GM19351 (cell line): ENCODE measurements around the gene PMIS2.

Experiments used
- ATAC-seq: cut with Tn5 transposase; IDR thresholded peaks from one replicate; pipeline ENCODE4 v1.9.1; 2021; ENCODE audit warnings: mild to moderate bottlenecking, moderate library complexity; ENCODE audit not compliant: unreplicated experiment

PMIS2 gene

DNA sequence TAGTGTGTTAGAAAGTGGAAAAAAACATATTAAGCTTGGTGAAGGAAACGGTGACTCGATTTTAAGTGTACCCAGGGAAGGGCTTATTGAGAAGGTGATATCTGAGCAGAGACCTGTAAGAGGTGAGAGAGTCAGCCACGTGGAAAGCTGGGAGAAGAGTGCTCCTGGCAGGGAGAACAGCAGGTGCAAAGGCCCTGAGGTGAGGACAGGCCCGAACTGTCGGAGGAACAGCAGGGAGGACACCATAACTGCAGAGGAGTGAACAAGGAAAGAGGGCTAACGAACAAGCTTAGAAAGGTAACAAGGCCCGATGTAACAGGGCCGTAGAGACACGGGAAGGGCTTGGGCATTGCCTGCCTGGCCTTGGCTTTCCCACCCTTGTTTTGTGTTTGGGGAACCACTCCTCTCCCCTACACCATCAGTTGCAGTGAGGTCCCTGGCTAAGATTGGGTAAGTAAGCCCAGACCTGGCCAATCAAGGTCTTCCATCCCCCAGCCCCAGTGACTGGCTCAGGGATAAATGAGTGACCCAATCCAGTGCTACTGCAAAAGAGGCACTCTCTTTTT lies 29.9 kb upstream of the PMIS2 start:
- no peak for ATAC-seq

DNA sequence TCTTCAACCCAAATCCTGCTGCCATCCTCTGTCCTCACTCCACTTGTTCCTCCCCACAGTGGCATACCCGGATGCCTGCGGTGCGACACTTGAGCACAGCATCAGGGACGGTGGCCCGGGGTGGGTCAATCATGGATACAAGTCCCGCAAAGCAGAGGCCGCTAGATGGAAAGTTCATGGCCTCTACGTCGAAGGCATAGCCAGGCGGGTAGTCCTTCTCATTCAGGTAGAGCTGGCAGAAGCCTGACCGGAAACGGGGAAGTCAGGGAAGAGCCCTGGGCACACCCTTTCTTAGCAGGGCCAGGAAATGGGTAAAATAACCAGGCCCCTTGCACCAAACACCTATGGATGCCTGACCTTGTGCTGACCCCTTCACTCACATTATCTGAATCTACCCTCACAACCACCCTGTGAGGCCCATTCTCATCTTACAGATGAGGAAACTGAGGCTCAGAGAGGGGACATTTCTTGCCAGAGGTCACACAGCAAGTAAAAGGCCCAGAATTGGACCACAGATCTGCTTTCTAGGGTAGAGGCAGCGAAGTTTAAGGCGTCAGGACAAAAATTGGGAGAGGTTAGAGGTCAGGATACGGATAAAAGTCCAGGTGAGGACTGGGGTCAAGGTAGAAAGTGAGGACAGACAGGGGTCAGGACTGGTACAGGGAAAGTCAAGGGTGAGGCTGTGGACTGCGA lies 29.0 kb upstream of the PMIS2 start:
- ATAC-seq: no peak

GRCh38 chr19:35557539-35558399 lies 28.2 kb upstream of the PMIS2 start:
- no peak for ATAC-seq

DNA sequence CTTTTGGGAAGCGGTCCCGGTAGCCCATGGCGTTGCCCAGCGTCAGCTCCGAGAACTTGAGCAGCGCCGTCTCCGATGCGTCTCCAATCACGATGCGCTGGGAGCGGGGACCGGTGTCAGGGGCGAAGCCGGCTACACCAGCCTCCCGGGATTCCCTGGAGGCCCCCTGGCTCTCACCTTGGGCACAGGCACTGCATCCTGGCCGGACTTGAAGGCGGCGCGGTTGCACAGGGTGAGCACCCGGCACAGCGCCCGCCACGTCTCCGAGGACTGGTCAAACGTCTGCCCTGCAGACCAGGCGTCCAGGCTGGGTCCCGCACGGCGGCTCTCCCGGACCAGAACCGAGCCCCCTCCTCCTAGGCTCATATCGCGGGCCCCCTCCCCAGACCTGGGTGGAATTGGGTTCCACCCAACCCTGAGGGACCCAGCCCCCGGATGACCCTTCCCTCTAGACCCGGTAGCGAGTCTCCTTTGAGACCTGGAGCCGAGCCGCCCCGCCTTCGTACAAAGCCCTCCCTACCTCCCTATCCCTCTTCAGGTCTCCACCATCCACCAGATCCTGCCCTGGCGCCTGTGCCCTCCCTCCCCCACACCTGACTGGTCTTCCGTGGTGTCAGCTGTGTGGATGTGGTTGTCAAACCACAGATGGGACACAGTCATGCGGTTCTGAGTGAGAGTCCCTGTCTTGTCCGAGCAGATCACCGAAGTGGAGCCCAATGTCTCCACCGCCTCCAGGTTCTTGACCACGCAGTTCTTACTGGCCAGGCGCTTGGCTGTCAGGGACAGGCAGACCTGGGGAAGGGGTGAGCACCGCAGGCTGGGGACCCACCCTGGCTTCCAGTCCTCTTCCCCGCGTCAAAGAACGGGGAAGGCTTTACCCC lies 27.3 kb upstream of the PMIS2 start:
- peak; percentile 23 for ATAC-seq

DNA sequence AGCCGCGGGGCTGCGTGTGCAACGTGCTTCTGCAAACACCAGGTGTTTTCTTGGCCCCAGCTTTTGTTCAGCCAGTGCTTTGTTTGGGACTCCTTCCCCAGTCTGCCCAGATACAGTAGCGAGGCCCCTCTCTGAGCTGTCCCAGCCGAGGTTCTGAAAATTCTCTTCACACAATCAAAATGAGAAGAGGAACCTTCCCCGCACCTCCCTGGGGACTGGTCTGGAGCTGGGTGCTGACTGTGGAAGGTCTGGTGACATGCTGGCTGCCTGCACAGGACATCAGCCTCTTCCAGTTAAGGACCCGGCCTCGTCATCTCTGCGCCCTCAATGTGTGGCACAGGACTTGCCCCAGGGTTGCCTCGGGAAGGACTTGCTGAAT lies 26.7 kb upstream of the PMIS2 start:
- ATAC-seq: peak; percentile 66

- no peak for ATAC-seq
Observed at GRCh38 chr19:35559781-35560180, 26.2 kb upstream of the PMIS2 start.

- no peak for ATAC-seq
Observed at GRCh38 chr19:35560271-35560670, 25.7 kb upstream of the PMIS2 start.

GRCh38 chr19:35560677-35561076 lies 25.3 kb upstream of the PMIS2 start:
- ATAC-seq: no peak

GRCh38 chr19:35561436-35561835 lies 24.5 kb upstream of the PMIS2 start:
- ATAC-seq: no peak

DNA sequence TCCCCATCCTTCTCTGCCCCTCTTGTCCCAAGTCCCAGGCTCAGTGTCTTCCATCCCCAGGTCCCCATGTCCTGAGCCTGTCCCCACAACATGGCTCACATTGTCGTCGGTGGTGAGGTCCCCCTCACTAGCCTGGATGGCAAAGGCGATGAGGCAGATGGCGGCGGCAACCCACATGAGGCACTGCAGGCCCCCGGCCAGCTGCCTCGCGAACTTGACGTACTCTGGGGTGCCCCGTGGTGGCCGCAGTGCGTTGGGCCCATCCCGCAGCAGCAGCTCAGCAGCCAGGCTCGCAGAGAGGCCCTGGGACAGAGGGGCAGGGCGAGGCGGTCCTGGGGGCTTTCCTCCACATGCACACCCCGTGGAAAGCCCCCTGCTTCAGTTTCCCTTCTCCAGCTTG lies 23.6 kb upstream of the PMIS2 start:
- no peak for ATAC-seq

DNA sequence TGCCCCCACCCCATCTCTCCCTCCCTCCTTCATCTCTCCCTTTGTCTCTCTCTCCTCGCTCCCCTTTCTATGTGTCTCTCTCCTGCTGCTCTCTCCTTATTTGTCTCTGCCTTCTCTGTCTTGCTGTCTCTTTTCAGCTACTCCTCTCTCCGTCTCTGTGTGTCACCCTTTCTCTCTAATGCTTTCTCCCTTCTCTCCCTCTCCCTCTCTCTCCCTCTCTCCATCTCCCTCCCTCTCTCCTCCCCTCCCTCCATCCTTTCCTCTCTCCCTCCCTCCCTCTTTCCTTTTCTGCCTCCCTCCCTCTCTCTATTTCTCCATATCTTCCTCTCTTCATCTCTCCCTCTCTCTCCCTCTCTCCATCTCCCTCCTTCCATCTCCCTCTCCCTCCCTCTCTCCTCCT lies 23.2 kb upstream of the PMIS2 start:
- ATAC-seq: no peak

DNA sequence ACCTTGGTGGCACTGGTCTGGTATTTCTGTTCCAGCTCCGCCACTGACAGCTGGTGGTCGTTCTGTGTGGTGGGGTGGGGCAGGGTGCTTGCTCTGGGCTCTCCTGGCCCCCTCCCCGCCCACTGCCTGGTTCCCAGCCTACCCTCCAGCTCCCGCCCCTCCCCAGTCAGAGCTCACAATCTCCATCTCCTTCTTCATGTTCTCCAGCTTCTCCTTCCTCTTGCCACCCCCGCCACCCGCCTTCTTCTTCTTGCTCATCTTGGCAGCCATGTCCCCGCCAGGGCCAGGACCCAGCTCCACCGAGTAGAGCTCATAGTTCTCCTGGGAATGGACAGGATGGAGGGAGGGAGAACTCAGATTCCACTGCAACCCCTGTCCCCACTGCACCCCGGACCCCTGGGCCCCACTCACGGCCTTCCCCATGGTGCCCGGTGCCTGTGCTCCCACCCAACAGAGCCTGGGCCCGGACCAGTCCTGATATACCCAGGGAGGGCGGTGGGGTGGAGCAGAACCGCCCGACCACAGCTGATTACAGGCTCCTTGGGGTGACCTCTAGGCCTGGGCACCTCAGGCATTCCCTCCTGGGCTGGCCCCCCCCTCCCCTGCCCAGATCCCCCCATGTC lies 22.7 kb upstream of the PMIS2 start, which contains the start of gene ATP4A:
Gene ATP4A (minus strand): TSS at position 452 of the 623 bp plus-strand sequence. CDS start 29 bp downstream, at position 423.
- no peak for ATAC-seq

DNA sequence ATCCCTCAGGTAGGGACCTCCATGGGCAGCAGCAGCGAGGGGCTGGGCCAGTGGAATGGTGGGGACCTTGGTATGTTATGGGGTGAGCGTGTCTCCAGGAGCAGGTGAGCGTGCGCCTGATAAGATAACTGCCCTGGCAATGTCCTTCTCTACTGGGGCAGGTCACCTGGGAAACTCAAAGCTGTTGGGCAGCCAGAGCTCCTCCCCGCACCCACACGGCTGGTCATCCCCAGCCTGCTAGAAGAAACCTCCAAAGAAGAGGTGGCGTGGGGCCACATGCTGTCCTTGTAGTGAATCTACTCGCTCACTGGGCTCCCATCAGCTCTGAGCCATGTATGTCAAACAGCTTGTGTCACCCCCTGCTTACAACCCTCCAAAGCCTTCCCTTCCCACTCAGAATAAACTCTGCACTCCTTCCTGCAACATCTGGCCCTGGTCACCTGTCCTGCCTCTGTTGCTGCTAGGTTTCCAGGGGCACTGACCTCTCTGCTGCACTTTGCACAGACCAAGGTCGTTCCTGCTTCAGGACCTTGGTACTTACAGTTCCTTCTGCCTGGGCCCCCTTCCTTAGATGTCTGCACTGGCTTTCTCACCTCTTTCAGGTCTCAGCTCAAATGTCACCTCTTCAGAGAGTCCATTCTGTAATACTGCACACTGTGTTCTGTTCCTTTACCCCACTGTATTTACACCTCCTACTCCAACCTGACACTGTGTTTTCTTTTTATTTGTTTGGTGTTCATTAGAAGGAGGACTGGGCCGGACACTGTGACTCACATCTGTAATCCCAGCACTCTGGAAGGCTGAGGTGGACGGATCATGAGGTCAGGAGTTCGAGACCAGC lies 20.7 kb upstream of the PMIS2 start:
- ATAC-seq: no peak

DNA sequence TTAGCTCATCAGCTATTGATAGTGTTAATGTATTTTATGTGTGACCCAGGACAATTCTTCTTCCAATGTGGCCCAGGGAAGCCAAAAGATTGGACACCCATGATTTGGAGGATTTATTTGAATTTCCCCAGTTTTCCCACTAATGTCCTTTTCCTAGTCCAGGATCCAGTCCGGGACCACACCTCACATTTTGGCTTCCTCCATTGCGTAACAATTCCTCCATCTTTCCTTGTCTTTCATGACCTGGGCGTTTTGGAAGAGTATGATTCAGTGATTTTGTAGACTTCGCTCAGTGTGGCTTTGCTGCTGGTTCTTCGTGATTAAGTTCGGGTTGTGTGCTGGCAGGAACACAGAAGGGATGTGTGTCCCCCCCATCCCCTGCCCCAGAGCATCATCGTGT lies 19.2 kb upstream of the PMIS2 start:
- no peak for ATAC-seq

GRCh38 chr19:35569281-35569781 lies 16.6 kb upstream of the PMIS2 start:
- ATAC-seq: no peak

GRCh38 chr19:35571406-35571965 lies 14.5 kb upstream of the PMIS2 start:
- ATAC-seq: no peak

DNA sequence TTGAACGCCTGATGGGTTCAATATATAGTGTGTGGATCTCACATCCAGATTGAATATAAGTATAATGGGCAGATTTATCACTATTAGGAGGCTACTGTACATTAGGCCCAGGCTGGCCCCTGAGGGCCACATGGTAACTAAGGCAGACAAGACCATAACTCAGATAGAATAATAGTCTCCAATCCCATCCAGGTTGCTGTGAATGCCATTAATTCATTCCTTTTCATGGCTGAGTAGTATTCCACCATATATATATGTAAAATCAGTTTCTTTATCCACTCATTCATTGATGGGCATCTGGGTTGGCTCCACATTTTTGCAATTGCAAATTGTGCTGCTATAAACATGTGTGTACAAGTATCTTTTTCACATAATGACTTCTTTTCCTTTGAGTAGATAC lies 8.1 kb upstream of the PMIS2 start:
- ATAC-seq: no peak

- no peak for ATAC-seq
Observed at GRCh38 chr19:35578707-35579106, 7.3 kb upstream of the PMIS2 start.

- ATAC-seq: no peak
Observed at GRCh38 chr19:35582760-35583159, 3.2 kb upstream of the PMIS2 start.
